GM21717 (cell line): ENCODE results near the gene GNL3.
"Not testable (repeated sequence)": the region's sequence is repeated elsewhere in the genome, so short reads cannot be mapped to it uniquely, and the experiment has no call there.

ENCODE experiments used
- ATAC-seq: cut with Tn5 transposase; IDR thresholded peaks from one replicate; pipeline ENCODE4 v1.9.1; 2021; ENCODE audit warnings: mild to moderate bottlenecking, moderate library complexity; ENCODE audit not compliant: unreplicated experiment

Gene GNL3

GRCh38 chr3:52715714-52716305 is 30.0 kb downstream of the GNL3 start:
- no peak for ATAC-seq

GRCh38 chr3:52719618-52720017 is 33.8 kb downstream of the GNL3 start:
- no peak for ATAC-seq

- ATAC-seq: no peak
These were observed 35.3 kb downstream of the GNL3 start for GRCh38 chr3:52721002-52721729.

DNA sequence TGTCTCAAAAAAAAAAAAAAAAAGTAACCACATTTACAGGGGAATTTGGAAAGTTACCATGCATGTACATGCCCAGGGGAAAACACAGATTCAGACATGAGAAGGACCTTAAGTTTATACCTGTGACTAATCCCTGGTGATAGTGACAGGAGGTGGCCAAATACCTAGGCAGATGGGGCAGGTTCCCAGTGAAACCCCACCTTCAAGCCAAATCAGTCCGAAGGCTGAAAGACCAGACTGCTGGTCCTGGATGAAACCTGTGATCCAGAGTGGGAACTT is 35.8 kb downstream of the GNL3 start:
- ATAC-seq: no peak

GRCh38 chr3:52722491-52722890 is 36.7 kb downstream of the GNL3 start:
- no peak for ATAC-seq

DNA sequence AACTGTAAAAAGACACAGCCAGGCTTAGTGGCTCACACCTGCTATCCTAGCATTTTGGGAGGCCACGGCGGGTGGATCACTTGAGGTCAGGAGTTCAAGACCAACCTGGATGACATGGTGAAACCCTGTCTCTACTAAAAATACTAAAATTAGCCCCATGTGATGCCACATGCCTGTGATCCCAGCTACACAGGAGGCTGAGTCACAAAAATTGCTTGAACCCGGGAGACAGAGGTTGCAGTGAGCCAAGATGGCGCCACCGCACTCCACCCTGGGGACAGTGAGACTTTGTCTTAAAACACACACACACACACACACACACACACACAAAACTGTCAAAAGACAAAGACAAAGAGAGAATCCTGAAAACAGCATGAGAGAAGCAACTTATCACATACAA is 38.1 kb downstream of the GNL3 start:
- ATAC-seq: no peak

DNA sequence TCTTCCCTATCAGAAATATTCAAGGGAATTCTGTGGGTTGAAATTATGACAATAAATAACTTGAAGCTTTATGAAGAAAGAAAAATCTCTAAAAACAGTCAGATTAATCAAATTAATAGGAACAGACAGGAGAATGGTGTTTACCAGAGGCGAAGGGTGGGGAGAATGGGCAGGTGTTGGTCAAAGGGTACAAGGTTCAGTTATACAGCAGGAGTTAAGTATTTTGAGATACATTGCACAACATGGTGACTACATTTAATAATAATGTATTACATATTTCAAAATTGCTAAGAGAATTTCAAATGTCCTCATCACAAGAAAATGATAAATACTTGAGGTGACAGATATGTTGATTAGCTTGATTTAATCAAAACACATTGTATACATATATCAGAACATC is 38.7 kb downstream of the GNL3 start:
- ATAC-seq: no peak

GRCh38 chr3:52728753-52729152 is 42.9 kb downstream of the GNL3 start:
- not testable (repeated sequence) for ATAC-seq

- ATAC-seq: no peak
These were observed 44.8 kb downstream of the GNL3 start for GRCh38 chr3:52730681-52731080.

DNA sequence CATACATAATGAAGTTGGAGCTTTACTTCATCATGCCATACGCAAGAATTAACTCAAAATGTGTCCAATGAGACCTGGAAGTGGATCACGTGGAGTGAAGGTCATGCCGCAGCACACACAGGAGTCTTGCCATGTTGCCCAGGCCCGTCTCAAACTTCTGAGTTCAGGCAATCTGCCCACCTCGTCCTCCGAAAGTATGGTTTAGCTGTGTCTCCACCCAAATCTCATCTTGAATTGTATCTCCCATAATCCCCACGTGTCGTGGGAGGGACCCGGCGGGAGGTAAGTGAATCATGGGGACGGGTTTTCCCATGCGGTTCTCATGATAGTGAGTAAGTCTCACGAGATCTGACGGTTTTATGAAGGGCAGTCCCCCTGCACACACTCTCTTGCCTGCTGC is 45.8 kb downstream of the GNL3 start:
- ATAC-seq: no peak

DNA sequence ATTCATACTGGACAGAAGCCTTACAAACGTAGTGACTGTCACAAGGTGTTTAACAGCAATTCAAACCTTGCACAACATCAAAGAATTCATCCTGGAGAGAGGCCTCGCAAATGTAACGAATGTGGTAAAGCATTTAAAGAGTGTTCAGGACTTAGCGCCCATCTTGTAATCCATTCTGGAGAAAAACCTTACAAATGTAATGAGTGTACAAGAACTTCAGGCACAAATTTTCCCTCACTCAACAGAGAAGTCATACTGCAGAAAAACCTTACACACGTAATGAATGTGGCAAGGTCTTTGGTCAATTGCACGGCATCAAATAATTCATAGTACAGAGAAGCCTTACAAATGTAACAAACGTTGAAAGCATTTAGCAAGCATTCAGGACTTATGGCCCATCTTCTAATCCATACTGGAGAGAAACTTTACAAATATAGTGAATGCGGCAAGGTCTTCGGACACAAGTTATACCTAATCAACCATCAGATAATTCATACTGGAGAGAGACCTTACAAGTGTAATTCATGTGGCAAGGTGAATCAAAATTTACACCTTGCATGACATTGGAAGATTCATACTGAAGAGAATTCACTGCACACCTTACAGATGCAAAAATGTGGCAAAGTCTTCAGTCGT is 47.5 kb downstream of the GNL3 start:
- ATAC-seq: no peak

GRCh38 chr3:52739730-52740129 is 53.9 kb downstream of the GNL3 start:
- no peak for ATAC-seq

DNA sequence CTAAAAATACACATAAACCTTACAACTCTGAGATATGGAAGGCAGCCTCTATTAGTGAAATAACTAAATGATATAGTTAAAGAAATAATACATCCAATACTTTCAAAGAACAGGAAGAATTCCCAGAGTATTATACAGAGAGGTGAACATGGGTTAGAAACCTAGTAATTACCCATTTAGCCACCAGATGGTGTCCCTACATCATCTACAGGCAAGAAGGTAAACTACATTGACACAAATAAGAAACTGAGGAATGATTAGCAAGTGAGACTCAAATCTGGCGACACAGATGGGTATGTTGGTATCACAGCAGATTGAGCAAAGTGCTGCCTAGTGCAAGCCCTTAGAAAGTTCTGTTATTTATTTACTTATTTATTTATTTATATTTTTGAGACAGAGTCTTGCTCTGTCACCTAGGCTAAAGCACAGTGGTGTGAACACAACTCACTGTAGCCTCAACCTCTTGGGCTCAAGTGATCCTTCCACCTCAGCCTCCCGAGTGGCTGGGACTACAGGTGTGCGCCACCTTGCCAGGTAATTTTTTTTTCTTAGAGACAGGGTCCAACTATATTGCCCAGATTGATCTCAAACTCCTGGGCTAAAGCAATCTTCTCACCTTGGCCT is 56.7 kb downstream of the GNL3 start:
- no peak for ATAC-seq

GRCh38 chr3:52743152-52743551 is 57.3 kb downstream of the GNL3 start:
- no peak for ATAC-seq

- ATAC-seq: no peak
These were observed 57.9 kb downstream of the GNL3 start for GRCh38 chr3:52743721-52744120.
